Keratinocyte (primary cell): ENCODE measurements around the gene C16orf90. TPM values are rescaled to one million over a fixed set of nuclear protein-coding genes. Genes with fewer than 3 reads are reported as not detected.

Experiments used
- DNase-seq: peaks from one replicate; pipeline ENCODE4 v3.0.0-alpha.2; 2011; ENCODE audit warnings: low read depth, missing footprints, low spot score
- FAIRE-seq: peaks from 2 replicates; lab custom pipeline; 2011; peaks lifted over from hg19 to GRCh38; lab: Jason Lieb, UNC
- H2AFZ ChIP-seq: 2 replicates; pipeline ENCODE4 v1.6.0; 2012; ENCODE audit warnings: low read length, control low read depth, inconsistent platforms; ENCODE audit not compliant: control insufficient read depth
- H3K27ac ChIP-seq: 2 replicates; pipeline ENCODE4 v1.5.1; 2011; ENCODE audit warnings: low read length; ENCODE audit not compliant: control insufficient read depth, insufficient read depth
- H3K27me3 ChIP-seq: 3 replicates; pipeline ENCODE4 v1.6.0; 2011; ENCODE audit warnings: low read length; ENCODE audit not compliant: control insufficient read depth, insufficient read depth; ENCODE audit errors: extremely low read depth
- H3K36me3 ChIP-seq, 2 experiments: 2 replicates in 1 of 2; 3 replicates in 1 of 2; pipeline ENCODE4 v1.5.1; 2011; ENCODE audit warnings: low read length in 2 of 2, mild to moderate bottlenecking in 1 of 2; ENCODE audit not compliant: control insufficient read depth in 2 of 2, insufficient read depth in 2 of 2; ENCODE audit errors: extremely low read depth in 1 of 2
- H3K4me1 ChIP-seq: 3 replicates; pipeline ENCODE4 v1.5.1; 2011; ENCODE audit warnings: low read length; ENCODE audit not compliant: control insufficient read depth, insufficient read depth; ENCODE audit errors: extremely low read depth
- H3K4me2 ChIP-seq: 3 replicates; pipeline ENCODE4 v1.6.0; 2011; ENCODE audit warnings: low read depth, low read length; ENCODE audit not compliant: control insufficient read depth, insufficient read depth; ENCODE audit errors: extremely low read depth
- H3K4me3 ChIP-seq, 3 experiments: fragments of 200-600 bp in 1 of 3; sonication (generic) in 1 of 3; 2 replicates in 2 of 3; 3 replicates in 1 of 3; pipeline ENCODE4 v1.5.1; 2011 to 2016; ENCODE audit warnings: low read length in 3 of 3, mild to moderate bottlenecking in 3 of 3, control low read depth in 2 of 3, inconsistent platforms in 1 of 3, low read depth in 1 of 3, mixed read lengths in 1 of 3, mixed run types in 1 of 3, moderate library complexity in 1 of 3; ENCODE audit not compliant: control insufficient read depth in 2 of 3, insufficient read depth in 2 of 3; ENCODE audit errors: extremely low read depth in 1 of 3
- H3K79me2 ChIP-seq: 2 replicates; pipeline ENCODE4 v1.6.0; 2012; ENCODE audit warnings: low read length; ENCODE audit not compliant: control insufficient read depth, insufficient read depth
- H3K9ac ChIP-seq: 3 replicates; pipeline ENCODE4 v1.6.0; 2011; ENCODE audit warnings: low read length; ENCODE audit not compliant: control insufficient read depth, insufficient read depth; ENCODE audit errors: extremely low read depth
- H3K9me1 ChIP-seq: 3 replicates; pipeline ENCODE4 v1.6.0; 2011; ENCODE audit warnings: low read length; ENCODE audit not compliant: control insufficient read depth, insufficient read depth; ENCODE audit errors: extremely low read depth
- H3K9me3 ChIP-seq: 2 replicates; pipeline ENCODE4 v1.5.1; 2012; ENCODE audit warnings: low read depth, low read length; ENCODE audit not compliant: control insufficient read depth
- H4K20me1 ChIP-seq: 3 replicates; pipeline ENCODE4 v1.6.0; 2011; ENCODE audit warnings: low read length; ENCODE audit not compliant: control insufficient read depth, insufficient read depth; ENCODE audit errors: extremely low read depth
- EZH2 ChIP-seq: IDR thresholded peaks from one replicate; pipeline ENCODE4 v1.6.1; 2012; ENCODE audit warnings: inconsistent platforms, mild to moderate bottlenecking, low read length, moderate library complexity
- dilution Hi-C: fragments of 300-500 bp; cut with MboI; formaldehyde crosslinking; loops from one replicate; pipeline ENCODE4 v1.7.0; 2020; ENCODE audit warnings: low sequenced_read_pairs; ENCODE audit not compliant: extremely low pct_ligation_motif_present
- polyA plus RNA-seq, 5 experiments: library from polyadenylated mRNA; depleted of rRNA in 3 of 5; stranded (reverse) in 3 of 5; stranded (forward) in 1 of 5; unstranded in 1 of 5; fragments of >200 nt; gene quantifications; 1 replicate in 1 of 5; 2 replicates in 3 of 5; 3 replicates in 1 of 5; pipeline versions ENCODE4 v1.2.1 to v1.2.3, GENCODE V29; 2011 to 2012; ENCODE audit warnings: missing spikeins in 2 of 5, low read depth in 1 of 5, low replicate concordance in 1 of 5
- TF ChIP-seq, protein P1 (sequence below), 3 experiments: IDR thresholded peaks in 1 of 3; conservative IDR thresholded peaks in 1 of 3; optimal IDR thresholded peaks in 1 of 3; 2 replicates in 2 of 3; 3 replicates in 1 of 3; pipeline versions ENCODE3 to v1.5.1; 2011; ENCODE audit warnings: low read length in 3 of 3, mild to moderate bottlenecking in 3 of 3, moderate library complexity in 2 of 3, control low read depth in 1 of 3, inconsistent platforms in 1 of 3; ENCODE audit not compliant: insufficient read depth in 2 of 3; ENCODE audit errors: extremely low read depth in 1 of 3

The C16orf90 gene
- polyA plus RNA-seq, 1 donor (not counting 4 experiments of a cell fraction or from before 2014, with no cell fraction given), result not detected

DNA sequence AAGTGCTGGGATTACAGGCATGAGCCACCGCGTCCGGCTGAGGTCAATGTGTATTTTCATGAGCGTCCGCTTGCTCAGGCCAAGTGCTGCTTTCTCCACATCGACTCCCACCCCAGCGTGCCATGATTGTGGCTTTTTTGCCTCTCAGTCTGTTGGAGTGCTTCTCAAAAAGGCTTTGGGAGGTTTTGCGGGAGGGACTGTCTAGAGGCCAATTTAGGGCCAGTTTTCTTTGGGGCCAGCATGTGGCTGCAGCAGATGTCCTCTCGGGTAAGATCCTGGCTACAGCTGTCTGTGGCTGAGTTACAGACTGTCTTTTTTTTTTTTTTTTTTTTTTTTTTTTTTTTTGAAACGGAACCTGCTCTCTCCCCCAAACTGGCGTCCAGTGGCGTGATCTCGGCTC, 6.5 kb downstream of the C16orf90 start:
- Histone ChIP-seq H3K27me3 (no peaks in the 10 kb centered on the region), H3K27ac (no peak overlapping the region), H3K36me3 (peaks cover 16 to 23% of the 10 kb centered on the region in 2 experiments), H4K20me1 (no peaks in the 10 kb centered on the region), H2AFZ (no peak overlapping the region), H3K79me2 (no peaks in the 10 kb centered on the region), H3K4me2 (no peak overlapping the region), H3K9ac (no peak overlapping the region), H3K9me3 (no peaks in the 10 kb centered on the region), H3K4me3 (no peak overlapping the region), H3K9me1 (no peaks in the 10 kb centered on the region), H3K4me1 (no peaks in the 10 kb centered on the region)
- FAIRE-seq, result no peak
- DNase-seq, result no peak
- TF ChIP-seq, protein P1, sequence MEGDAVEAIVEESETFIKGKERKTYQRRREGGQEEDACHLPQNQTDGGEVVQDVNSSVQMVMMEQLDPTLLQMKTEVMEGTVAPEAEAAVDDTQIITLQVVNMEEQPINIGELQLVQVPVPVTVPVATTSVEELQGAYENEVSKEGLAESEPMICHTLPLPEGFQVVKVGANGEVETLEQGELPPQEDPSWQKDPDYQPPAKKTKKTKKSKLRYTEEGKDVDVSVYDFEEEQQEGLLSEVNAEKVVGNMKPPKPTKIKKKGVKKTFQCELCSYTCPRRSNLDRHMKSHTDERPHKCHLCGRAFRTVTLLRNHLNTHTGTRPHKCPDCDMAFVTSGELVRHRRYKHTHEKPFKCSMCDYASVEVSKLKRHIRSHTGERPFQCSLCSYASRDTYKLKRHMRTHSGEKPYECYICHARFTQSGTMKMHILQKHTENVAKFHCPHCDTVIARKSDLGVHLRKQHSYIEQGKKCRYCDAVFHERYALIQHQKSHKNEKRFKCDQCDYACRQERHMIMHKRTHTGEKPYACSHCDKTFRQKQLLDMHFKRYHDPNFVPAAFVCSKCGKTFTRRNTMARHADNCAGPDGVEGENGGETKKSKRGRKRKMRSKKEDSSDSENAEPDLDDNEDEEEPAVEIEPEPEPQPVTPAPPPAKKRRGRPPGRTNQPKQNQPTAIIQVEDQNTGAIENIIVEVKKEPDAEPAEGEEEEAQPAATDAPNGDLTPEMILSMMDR (optimal IDR thresholded peaks at IDR 0.05 in 1 of 3, IDR thresholded peaks at IDR 0.05 in 1 of 3, conservative IDR thresholded peaks at IDR 0.05 in 1 of 3; ENCODE audit: extremely low read depth in 1 of 3, insufficient read depth in 2 of 3, low read length in 3 of 3), result no peak
- no peak for TF ChIP-seq EZH2
- dilution Hi-C loops, result no loop called here

- dilution Hi-C loops, result no loop called here
- peaks cover 23 to 25% of the 10 kb centered on the region in 2 experiments for H3K36me3 ChIP-seq
Observed at GRCh38 chr16:3487521-3488410, 7.5 kb downstream of the C16orf90 start.

More at GRCh38 chr16:3487521-3488410, 7.5 kb downstream of the C16orf90 start:
- FAIRE-seq (no peak), DNase-seq (no peak)
- Histone ChIP-seq H3K79me2 (no peaks in the 10 kb centered on the region), H3K27ac (no peak overlapping the region), H3K4me1 (no peaks in the 10 kb centered on the region), H3K4me2 (no peak overlapping the region), H3K9me1 (no peaks in the 10 kb centered on the region), H3K9ac (no peak overlapping the region), H4K20me1 (no peaks in the 10 kb centered on the region), H3K9me3 (no peaks in the 10 kb centered on the region), H3K27me3 (no peaks in the 10 kb centered on the region), H2AFZ (no peak overlapping the region), H3K4me3 (no peak overlapping the region)
- no peak for TF ChIP-seq EZH2
- TF ChIP-seq, protein P1 (optimal IDR thresholded peaks at IDR 0.05 in 1 of 3, IDR thresholded peaks at IDR 0.05 in 1 of 3, conservative IDR thresholded peaks at IDR 0.05 in 1 of 3; ENCODE audit: extremely low read depth in 1 of 3, insufficient read depth in 2 of 3, low read length in 3 of 3), result no peak
